Mesendoderm (in vitro differentiated cells): ENCODE measurements around the gene ABHD14A.

Source experiments
- DNase-seq: peaks from one replicate; pipeline ENCODE4 v3.0.0; 2013
- H2AK5ac ChIP-seq: 2 replicates; pipeline ENCODE4 v1.6.1; 2013; ENCODE audit warnings: low read length, inconsistent platforms
- H2BK120ac ChIP-seq: 2 replicates; pipeline ENCODE4 v1.6.1; 2013; ENCODE audit warnings: low read depth, mild to moderate bottlenecking, low read length, moderate library complexity, mixed read lengths
- H2BK15ac ChIP-seq: replicated peaks from 2 replicates; pipeline ENCODE4 v1.6.1; 2013; ENCODE audit warnings: low read depth, mild to moderate bottlenecking, moderate library complexity
- H2BK5ac ChIP-seq: 2 replicates; pipeline ENCODE4 v1.6.1; 2013; ENCODE audit warnings: low read length, inconsistent platforms
- H3K18ac ChIP-seq: 2 replicates; pipeline ENCODE4 v1.6.1; 2013; ENCODE audit warnings: mild to moderate bottlenecking, low read length, mixed read lengths
- H3K23ac ChIP-seq: one replicate; pipeline ENCODE4 v1.6.1; 2013; ENCODE audit warnings: low read length
- H3K27ac ChIP-seq: 2 replicates; pipeline ENCODE4 v1.5.1; 2013; ENCODE audit warnings: low read depth, mild to moderate bottlenecking, inconsistent platforms, low read length, moderate library complexity
- H3K27me3 ChIP-seq: 2 replicates; pipeline ENCODE4 v1.6.1; 2013; ENCODE audit warnings: low read length, control low read depth, mild to moderate bottlenecking, inconsistent platforms; ENCODE audit not compliant: insufficient read depth, poor library complexity
- H3K36me3 ChIP-seq: 2 replicates; pipeline ENCODE4 v1.6.1; 2013; ENCODE audit warnings: low read length, inconsistent platforms; ENCODE audit not compliant: control insufficient read depth, insufficient read depth
- H3K4ac ChIP-seq: one replicate; pipeline ENCODE4 v1.6.1; 2013; ENCODE audit warnings: low read depth, mild to moderate bottlenecking, low read length, moderate library complexity
- H3K4me1 ChIP-seq: 2 replicates; pipeline ENCODE4 v1.6.1; 2013; ENCODE audit warnings: low read depth, low read length, inconsistent platforms; ENCODE audit not compliant: control insufficient read depth
- H3K4me2 ChIP-seq: 2 replicates; pipeline ENCODE4 v1.6.1; 2013; ENCODE audit warnings: low read length
- H3K4me3 ChIP-seq: 2 replicates; pipeline ENCODE4 v1.5.1; 2013; ENCODE audit warnings: mild to moderate bottlenecking, low read length
- H3K56ac ChIP-seq: one replicate; pipeline ENCODE4 v1.6.1; 2013; ENCODE audit warnings: low read length
- H3K79me1 ChIP-seq: 2 replicates; pipeline ENCODE4 v1.6.1; 2013; ENCODE audit warnings: low read length, inconsistent platforms
- H3K79me2 ChIP-seq: 2 replicates; pipeline ENCODE4 v1.6.1; 2013; ENCODE audit warnings: mild to moderate bottlenecking, low read length; ENCODE audit not compliant: control insufficient read depth, insufficient read depth
- H3K9ac ChIP-seq: 2 replicates; pipeline ENCODE4 v1.6.1; 2013; ENCODE audit warnings: low read length, inconsistent platforms
- H4K5ac ChIP-seq: one replicate; pipeline ENCODE4 v1.6.1; 2013; ENCODE audit warnings: low read length
- H4K8ac ChIP-seq: one replicate; pipeline ENCODE4 v1.6.1; 2013; ENCODE audit warnings: low read depth, mild to moderate bottlenecking, control low read depth, low read length, moderate library complexity
- WGBS: extraction: QIAGEN DNeasy Blood & Tissue Kit; methylation state at CpG from one replicate; pipeline ENCODE4 v1.1.7; 2013; ENCODE audit warnings: low lambda C conversion rate, missing lambda C conversion rate; ENCODE audit not compliant: insufficient coverage; ENCODE audit errors: extremely low coverage; 5-methylcytosine and 5-hydroxymethylcytosine counted together

ABHD14A gene

DNA sequence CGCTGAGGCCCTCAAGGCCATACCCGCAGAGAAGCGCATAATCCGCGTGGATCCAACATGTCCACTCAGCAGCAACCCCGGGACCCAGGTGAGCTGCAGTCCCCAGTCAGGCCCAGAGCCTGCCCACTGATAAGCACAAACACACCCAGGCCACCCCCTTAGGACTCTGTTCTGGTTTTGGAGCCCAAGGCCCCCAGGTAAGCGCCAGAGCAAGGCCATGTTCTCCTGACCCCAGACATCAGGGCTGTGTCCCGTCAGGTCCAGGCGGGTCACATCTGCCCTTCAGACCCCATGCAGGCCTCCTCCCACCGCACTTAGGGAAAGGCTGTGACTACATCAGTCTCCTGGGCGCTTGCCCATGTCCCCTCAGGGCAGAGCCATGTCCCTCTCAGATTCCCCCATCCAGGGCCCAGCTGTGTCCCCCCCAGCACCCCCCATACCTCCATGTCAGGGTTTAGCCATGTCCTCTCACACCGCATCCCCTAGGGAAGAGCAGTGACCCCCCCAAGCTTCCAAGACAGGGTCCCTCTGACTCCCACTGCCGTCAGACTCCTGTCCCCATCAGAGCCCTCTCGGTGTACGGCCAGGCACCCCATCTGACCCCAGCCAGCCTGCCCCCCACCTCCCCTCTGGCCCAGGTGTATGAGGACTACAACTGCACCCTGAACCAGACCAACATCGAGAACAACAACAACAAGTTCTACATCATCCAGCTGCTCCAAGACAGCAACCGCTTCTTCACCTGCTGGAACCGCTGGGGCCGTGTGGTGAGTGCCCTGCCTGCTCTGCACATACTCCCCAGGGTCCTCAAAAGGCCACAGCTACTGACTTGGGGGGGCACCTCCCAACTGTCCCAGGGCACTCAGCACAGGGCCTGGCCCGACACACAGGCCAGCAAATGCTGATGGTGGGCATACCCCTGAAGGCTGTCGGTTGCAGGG, 31.1 kb upstream of the ABHD14A start:
- no peak for DNase-seq
- Histone ChIP-seq H2BK120ac (no peak overlapping the region), H3K79me1 (peaks cover 13% of the 10 kb centered on the region), H4K5ac (no peak overlapping the region), H2BK5ac (no peak overlapping the region), H3K18ac (no peak overlapping the region), H3K4me3 (no peak overlapping the region), H3K23ac (no peak overlapping the region), H3K9ac (no peak overlapping the region), H3K36me3 (no peaks in the 10 kb centered on the region), H3K27me3 (no peaks in the 10 kb centered on the region), H3K4ac (no peak overlapping the region), H3K79me2 (peaks cover 24% of the 10 kb centered on the region), H4K8ac (no peak overlapping the region), H2BK15ac (no peak overlapping the region), H3K27ac (no peak overlapping the region), H3K56ac (no peak overlapping the region), H2AK5ac (no peak overlapping the region), H3K4me2 (no peak overlapping the region), H3K4me1 (peaks cover 4% of the 10 kb centered on the region)
- no CpG with 5 or more reads among the region's 21 CpGs for WGBS

DNA sequence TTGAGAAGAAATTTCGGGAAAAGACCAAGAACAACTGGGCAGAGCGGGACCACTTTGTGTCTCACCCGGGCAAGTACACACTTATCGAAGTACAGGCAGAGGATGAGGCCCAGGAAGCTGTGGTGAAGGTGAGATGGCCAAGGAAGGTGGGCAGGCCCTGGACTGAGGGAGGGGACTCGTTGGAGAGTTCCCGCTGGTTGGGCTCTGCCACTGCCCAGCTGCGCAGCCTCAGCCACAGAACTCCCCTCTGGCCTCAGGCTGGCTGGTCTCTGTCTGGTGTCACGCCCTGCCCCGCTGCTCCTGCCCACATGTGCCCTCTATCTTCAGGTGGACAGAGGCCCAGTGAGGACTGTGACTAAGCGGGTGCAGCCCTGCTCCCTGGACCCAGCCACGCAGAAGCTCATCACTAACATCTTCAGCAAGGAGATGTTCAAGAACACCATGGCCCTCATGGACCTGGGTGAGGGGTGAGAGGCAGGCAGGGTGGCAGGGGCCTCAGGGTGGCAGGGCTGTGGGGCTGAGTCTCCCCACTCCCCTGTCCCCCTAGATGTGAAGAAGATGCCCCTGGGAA, 30.3 kb upstream of the ABHD14A start:
- no CpG with 5 or more reads among the region's 11 CpGs for WGBS
- Histone ChIP-seq H3K79me2 (peaks cover 18% of the 10 kb centered on the region), H2BK120ac (no peak overlapping the region), H2AK5ac (no peak overlapping the region), H3K79me1 (peaks cover 7% of the 10 kb centered on the region), H3K9ac (no peak overlapping the region), H3K56ac (no peak overlapping the region), H4K8ac (no peak overlapping the region), H2BK5ac (no peak overlapping the region), H3K27ac (no peak overlapping the region), H3K23ac (no peak overlapping the region), H3K36me3 (no peaks in the 10 kb centered on the region), H3K18ac (no peak overlapping the region), H2BK15ac (no peak overlapping the region), H4K5ac (no peak overlapping the region), H3K4me3 (no peak overlapping the region), H3K4ac (no peak overlapping the region), H3K27me3 (no peaks in the 10 kb centered on the region), H3K4me1 (peaks cover 4% of the 10 kb centered on the region), H3K4me2 (no peak overlapping the region)
- DNase-seq: no peak

DNA sequence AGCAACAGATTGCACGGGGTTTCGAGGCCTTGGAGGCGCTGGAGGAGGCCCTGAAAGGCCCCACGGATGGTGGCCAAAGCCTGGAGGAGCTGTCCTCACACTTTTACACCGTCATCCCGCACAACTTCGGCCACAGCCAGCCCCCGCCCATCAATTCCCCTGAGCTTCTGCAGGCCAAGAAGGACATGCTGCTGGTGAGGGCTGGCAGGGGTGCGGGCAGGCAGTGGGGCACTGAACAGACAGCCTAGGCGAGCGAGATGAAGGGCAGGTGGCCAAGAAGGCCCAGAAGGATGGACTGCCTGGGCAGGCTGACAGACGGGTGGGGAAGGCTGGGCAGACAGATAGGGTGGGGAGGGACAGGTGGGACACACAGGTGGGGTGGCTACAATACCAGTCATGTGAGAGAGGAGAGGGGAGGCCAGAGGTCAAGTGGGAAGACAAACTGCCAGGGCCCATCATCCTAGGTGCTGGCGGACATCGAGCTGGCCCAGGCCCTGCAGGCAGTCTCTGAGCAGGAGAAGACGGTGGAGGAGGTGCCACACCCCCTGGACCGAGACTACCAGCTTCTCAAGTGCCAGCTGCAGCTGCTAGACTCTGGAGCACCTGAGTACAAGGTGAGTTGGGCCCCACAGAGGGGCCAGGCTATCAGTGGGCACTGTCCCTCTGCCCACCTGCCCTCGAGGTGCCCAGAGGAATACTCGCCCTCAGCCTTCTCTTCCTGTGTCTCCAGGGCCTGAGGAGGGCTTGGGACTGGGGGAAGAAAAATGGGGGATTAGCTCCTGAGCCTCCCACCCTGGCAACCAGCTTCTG, 29.6 kb upstream of the ABHD14A start:
- Histone ChIP-seq H2BK5ac (no peak overlapping the region), H3K4me3 (no peak overlapping the region), H3K36me3 (no peaks in the 10 kb centered on the region), H3K79me1 (peaks cover 5% of the 10 kb centered on the region), H3K9ac (no peak overlapping the region), H3K4me2 (no peak overlapping the region), H3K4ac (no peak overlapping the region), H3K27ac (no peak overlapping the region), H4K5ac (no peak overlapping the region), H3K56ac (no peak overlapping the region), H2BK120ac (no peak overlapping the region), H3K79me2 (peaks cover 13% of the 10 kb centered on the region), H2AK5ac (no peak overlapping the region), H4K8ac (no peak overlapping the region), H3K27me3 (no peaks in the 10 kb centered on the region), H3K4me1 (peaks cover 4% of the 10 kb centered on the region), H3K23ac (no peak overlapping the region), H3K18ac (no peak overlapping the region), H2BK15ac (no peak overlapping the region)
- DNase-seq: no peak
- no CpG with 5 or more reads among the region's 18 CpGs for WGBS

DNA sequence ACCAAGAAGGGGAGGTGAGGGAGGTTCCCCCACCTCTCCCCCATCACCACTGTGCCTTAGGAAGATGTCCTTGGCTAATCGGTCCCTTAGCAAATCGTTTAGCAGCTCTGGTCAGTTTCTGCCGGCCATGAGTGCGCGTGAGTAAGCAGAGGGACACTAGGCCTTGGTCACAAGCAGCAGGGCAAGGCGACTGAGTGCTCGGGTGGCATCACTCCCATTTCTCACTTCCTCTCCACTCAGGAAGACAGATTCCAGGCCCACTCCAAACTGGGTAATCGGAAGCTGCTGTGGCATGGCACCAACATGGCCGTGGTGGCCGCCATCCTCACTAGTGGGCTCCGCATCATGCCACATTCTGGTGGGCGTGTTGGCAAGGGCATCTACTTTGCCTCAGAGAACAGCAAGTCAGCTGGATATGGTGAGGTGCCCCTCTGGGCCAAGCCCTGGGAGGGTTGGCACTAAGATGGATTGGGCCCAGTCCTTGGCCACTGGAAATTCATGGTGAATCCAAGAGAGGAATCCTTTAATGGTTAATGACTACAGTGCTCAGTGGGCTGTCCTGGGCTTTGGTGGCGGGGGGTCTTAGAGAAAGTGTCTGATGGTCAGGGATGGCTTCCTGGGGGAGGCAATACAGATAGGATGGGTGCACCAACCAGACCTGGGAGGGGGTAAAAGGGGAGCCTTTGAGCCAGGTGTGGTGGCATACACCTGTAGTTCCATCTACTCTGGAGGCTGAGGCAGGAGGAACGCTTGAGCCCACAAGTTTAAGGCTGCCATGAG, 28.7 kb upstream of the ABHD14A start:
- H3K56ac ChIP-seq: no peak overlapping the region
- H3K4me1 ChIP-seq: peaks cover 2% of the 10 kb centered on the region
- peaks cover 5% of the 10 kb centered on the region for H3K79me2 ChIP-seq
- H2AK5ac ChIP-seq: no peak overlapping the region
- no peak overlapping the region for H4K5ac ChIP-seq
- DNase-seq: no peak
- no peak overlapping the region for H3K9ac ChIP-seq
- H3K23ac ChIP-seq: no peak overlapping the region
- H3K18ac ChIP-seq: no peak overlapping the region
- H2BK120ac ChIP-seq: no peak overlapping the region
- no peak overlapping the region for H3K4ac ChIP-seq
- no peak overlapping the region for H4K8ac ChIP-seq
- H3K4me2 ChIP-seq: no peak overlapping the region
- WGBS: no CpG with 5 or more reads among the region's 14 CpGs
- H3K79me1 ChIP-seq: peaks cover under 1% of the 10 kb centered on the region
- H3K27ac ChIP-seq: no peak overlapping the region
- no peaks in the 10 kb centered on the region for H3K27me3 ChIP-seq
- H3K4me3 ChIP-seq: no peak overlapping the region
- H2BK15ac ChIP-seq: no peak overlapping the region
- no peaks in the 10 kb centered on the region for H3K36me3 ChIP-seq
- H2BK5ac ChIP-seq: no peak overlapping the region

GRCh38 chr3:51946796-51947195, 28.1 kb upstream of the ABHD14A start:
- no peak overlapping the region for H3K4ac ChIP-seq
- no peak overlapping the region for H2BK5ac ChIP-seq
- no peak overlapping the region for H3K9ac ChIP-seq
- no peak overlapping the region for H3K23ac ChIP-seq
- no peak for DNase-seq
- no peak overlapping the region for H4K8ac ChIP-seq
- H3K4me3 ChIP-seq: no peak overlapping the region
- H3K18ac ChIP-seq: no peak overlapping the region
- no peak overlapping the region for H2BK120ac ChIP-seq
- no peak overlapping the region for H3K4me2 ChIP-seq
- no peaks in the 10 kb centered on the region for H3K79me1 ChIP-seq
- no peak overlapping the region for H2BK15ac ChIP-seq
- H3K27ac ChIP-seq: no peak overlapping the region
- no peaks in the 10 kb centered on the region for H3K79me2 ChIP-seq
- no peaks in the 10 kb centered on the region for H3K27me3 ChIP-seq
- H3K4me1 ChIP-seq: peaks cover 2% of the 10 kb centered on the region
- no peak overlapping the region for H4K5ac ChIP-seq
- H3K56ac ChIP-seq: no peak overlapping the region
- no peaks in the 10 kb centered on the region for H3K36me3 ChIP-seq
- no peak overlapping the region for H2AK5ac ChIP-seq
- no CpG with 5 or more reads among the region's 4 CpGs for whole genome bisulfite sequencing
